ENCODE data around the gene EMX2. TPM values are rescaled to one million over a fixed set of nuclear protein-coding genes. Genes with fewer than 3 reads are reported as not detected.

EMX2 gene
- total and polyA plus RNA-seq, 2 of the 13 experiments (the other 11 are each of a cell fraction or from before 2014, with no cell fraction given): not detected

- TF ChIP-seq, protein P1, sequence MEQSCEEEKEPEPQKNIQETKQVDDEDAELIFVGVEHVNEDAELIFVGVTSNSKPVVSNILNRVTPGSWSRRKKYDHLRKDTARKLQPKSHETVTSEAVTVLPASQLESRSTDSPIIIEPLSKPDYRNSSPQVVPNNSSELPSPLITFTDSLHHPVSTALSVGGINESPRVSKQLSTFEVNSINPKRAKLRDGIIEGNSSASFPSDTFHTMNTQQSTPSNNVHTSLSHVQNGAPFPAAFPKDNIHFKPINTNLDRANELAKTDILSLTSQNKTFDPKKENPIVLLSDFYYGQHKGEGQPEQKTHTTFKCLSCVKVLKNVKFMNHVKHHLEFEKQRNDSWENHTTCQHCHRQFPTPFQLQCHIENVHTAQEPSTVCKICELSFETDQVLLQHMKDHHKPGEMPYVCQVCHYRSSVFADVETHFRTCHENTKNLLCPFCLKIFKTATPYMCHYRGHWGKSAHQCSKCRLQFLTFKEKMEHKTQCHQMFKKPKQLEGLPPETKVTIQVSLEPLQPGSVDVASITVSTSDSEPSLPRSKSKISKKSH (CRISPR knock-in tag; IDR thresholded peaks at IDR 0.05; ENCODE audit: borderline replicate concordance): no peak
- TF ChIP-seq, protein P2, sequence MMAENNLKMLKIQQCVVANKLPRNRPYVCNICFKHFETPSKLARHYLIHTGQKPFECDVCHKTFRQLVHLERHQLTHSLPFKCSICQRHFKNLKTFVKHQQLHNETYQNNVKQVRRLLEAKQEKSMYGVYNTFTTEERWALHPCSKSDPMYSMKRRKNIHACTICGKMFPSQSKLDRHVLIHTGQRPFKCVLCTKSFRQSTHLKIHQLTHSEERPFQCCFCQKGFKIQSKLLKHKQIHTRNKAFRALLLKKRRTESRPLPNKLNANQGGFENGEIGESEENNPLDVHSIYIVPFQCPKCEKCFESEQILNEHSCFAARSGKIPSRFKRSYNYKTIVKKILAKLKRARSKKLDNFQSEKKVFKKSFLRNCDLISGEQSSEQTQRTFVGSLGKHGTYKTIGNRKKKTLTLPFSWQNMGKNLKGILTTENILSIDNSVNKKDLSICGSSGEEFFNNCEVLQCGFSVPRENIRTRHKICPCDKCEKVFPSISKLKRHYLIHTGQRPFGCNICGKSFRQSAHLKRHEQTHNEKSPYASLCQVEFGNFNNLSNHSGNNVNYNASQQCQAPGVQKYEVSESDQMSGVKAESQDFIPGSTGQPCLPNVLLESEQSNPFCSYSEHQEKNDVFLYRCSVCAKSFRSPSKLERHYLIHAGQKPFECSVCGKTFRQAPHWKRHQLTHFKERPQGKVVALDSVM (CRISPR knock-in tag; IDR thresholded peaks at IDR 0.05): no peak
- TF ChIP-seq NCOA2 (CRISPR knock-in tag; IDR thresholded peaks at IDR 0.05) (0 out of 2 replicates have a peak, but pooled peaks have one; percentile 11), ZMYM2 (CRISPR knock-in tag; IDR thresholded peaks at IDR 0.05) (no peak), ZNF180 (CRISPR knock-in tag; IDR thresholded peaks at IDR 0.05; ENCODE audit: borderline replicate concordance, low read depth) (no peak), ZNF614 (CRISPR knock-in tag; IDR thresholded peaks at IDR 0.05; ENCODE audit: borderline replicate concordance) (no peak), PPARG (CRISPR knock-in tag; conservative IDR thresholded peaks at IDR 0.05) (0 out of 2 replicates have a peak, but pooled peaks have one; percentile 25), FOXK1 (CRISPR knock-in tag; IDR thresholded peaks at IDR 0.05; ENCODE audit: borderline replicate concordance, low read depth) (peak; percentile 29; the same call in 1 of the 2 replicates), TEAD2 (CRISPR knock-in tag; IDR thresholded peaks at IDR 0.05) (no peak), KDM2A (CRISPR knock-in tag; IDR thresholded peaks at IDR 0.05; ENCODE audit: borderline replicate concordance, low read depth) (peak; percentile 62; the same call in 1 of the 2 replicates), YEATS2 (CRISPR knock-in tag; IDR thresholded peaks at IDR 0.05; ENCODE audit: borderline replicate concordance) (no peak), ZBTB2 (CRISPR knock-in tag; IDR thresholded peaks at IDR 0.05; ENCODE audit: low read depth) (no peak), BCL6 (CRISPR knock-in tag; IDR thresholded peaks at IDR 0.05) (0 out of 2 replicates have a peak, but pooled peaks have one; percentile 17), ZNF772 (CRISPR knock-in tag; IDR thresholded peaks at IDR 0.05) (0 out of 2 replicates have a peak, but pooled peaks have one; percentile 31), FOXO1 (CRISPR knock-in tag; IDR thresholded peaks at IDR 0.05) (0 out of 2 replicates have a peak, but pooled peaks have one; percentile 11), ZSCAN5A (CRISPR knock-in tag; IDR thresholded peaks at IDR 0.05; ENCODE audit: borderline replicate concordance) (no peak), KAT2B (IDR thresholded peaks at IDR 0.05; ENCODE audit: borderline replicate concordance, low read depth, low read length) (no peak), ZNF274 (CRISPR knock-in tag; IDR thresholded peaks at IDR 0.05) (no peak), CENPBD1 (CRISPR knock-in tag; IDR thresholded peaks at IDR 0.05; ENCODE audit: borderline replicate concordance, low read depth) (no peak)
- TF ChIP-seq, protein P3, sequence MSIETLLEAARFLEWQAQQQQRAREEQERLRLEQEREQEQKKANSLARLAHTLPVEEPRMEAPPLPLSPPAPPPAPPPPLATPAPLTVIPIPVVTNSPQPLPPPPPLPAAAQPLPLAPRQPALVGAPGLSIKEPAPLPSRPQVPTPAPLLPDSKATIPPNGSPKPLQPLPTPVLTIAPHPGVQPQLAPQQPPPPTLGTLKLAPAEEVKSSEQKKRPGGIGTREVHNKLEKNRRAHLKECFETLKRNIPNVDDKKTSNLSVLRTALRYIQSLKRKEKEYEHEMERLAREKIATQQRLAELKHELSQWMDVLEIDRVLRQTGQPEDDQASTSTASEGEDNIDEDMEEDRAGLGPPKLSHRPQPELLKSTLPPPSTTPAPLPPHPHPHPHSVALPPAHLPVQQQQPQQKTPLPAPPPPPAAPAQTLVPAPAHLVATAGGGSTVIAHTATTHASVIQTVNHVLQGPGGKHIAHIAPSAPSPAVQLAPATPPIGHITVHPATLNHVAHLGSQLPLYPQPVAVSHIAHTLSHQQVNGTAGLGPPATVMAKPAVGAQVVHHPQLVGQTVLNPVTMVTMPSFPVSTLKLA (IDR thresholded peaks at IDR 0.05): no peak
- TF ChIP-seq, protein P4, sequence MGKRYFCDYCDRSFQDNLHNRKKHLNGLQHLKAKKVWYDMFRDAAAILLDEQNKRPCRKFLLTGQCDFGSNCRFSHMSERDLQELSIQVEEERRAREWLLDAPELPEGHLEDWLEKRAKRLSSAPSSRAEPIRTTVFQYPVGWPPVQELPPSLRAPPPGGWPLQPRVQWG (CRISPR knock-in tag; IDR thresholded peaks at IDR 0.05; ENCODE audit: borderline replicate concordance, low read depth): no peak
Measured at GRCh38 chr10:117496616-117497028, 45.9 kb upstream of the EMX2 start (continued).
